ENCODE measurements around the gene CFAP100. TPM values are rescaled to one million over a fixed set of nuclear protein-coding genes. Genes with fewer than 3 reads are reported as not detected.

The CFAP100 gene
- total RNA-seq, 1 experiment from 2014 or later: not detected

DNA sequence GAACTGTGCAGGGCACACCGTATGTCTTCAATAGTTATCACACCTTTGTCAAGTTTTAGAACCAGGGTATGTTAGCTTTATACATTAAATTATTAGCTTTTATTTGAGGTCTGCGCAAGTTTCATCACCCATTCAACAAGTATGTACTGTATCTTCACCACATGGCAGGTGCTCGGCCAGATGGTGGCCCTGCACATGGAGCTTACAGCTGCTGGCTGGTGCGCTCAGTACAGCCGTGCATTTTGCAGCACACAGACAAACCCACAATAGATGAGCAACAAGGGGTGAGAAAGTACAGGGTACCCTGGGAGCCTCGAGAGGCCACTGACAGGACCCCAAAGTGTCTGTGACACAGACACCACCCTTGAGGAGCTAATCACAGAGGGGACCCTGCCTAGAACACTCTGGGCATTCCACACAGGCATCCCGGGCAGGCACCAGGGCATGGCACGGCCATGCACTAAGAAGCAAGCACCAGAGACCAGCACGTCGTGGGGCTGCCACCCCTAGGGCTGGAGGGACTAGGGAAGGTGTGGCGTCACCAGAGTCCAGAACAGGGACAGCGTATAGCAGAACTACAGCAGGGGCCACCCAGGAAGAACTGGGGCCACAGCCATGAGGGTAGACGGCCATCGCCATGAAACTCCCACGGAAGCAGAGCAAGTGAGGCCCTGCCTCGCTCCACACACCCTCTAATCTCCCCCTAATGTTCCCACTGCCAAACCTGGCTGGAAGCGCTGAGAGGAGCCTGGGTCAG lies 53.6 kb downstream of the CFAP100 start:
- no peak overlapping the region for H3K4me2 ChIP-seq (ENCODE audit: low read length)
- CTCF ChIA-PET: no interaction called here
- peaks cover 4% of the 10 kb centered on the region for H3K79me2 ChIP-seq (ENCODE audit: insufficient read depth, low read length)
- intact Hi-C loops (cut with micrococcal nuclease): no loop called here
- no peak overlapping the region for H2AFZ ChIP-seq (ENCODE audit: low read depth, low read length, poor library complexity, severe bottlenecking)
- H3K9ac ChIP-seq (ENCODE audit: low read length): no peak overlapping the region
- TF ChIP-seq JUND (IDR thresholded peaks at IDR 0.05) (no peak), EGR1 (IDR thresholded peaks at IDR 0.05; ENCODE audit: low read depth) (no peak), SIN3A (IDR thresholded peaks at IDR 0.05; ENCODE audit: low read depth) (no peak), EZH2 (IDR thresholded peaks at IDR 0.05) (no peak)
- H3K4me3 ChIP-seq (replicated peaks in 1 of 2; ENCODE audit: low read depth in 1 of 2, low read length in 2 of 2): no peak overlapping the region
- no TSS peak for BruUV-seq (replicated peaks)
- ATAC-seq: no peak
- peaks cover 14 to 17% of the 10 kb centered on the region in 2 experiments; a peak in 3 of 4 replicates for H3K36me3 ChIP-seq (ENCODE audit: control insufficient read depth in 1 of 2, insufficient read depth in 2 of 2, low read length in 2 of 2)
- POLR2A ChIA-PET: no interaction called here
- no peaks in the 10 kb centered on the region for H3K9me2 ChIP-seq (ENCODE audit: insufficient read depth)
- H3K4me1 ChIP-seq (ENCODE audit: control insufficient read depth in 1 of 2, insufficient read depth in 2 of 2, low read length in 2 of 2): no peaks in the 10 kb centered on the region
- no peaks in the 10 kb centered on the region for H4K20me1 ChIP-seq (ENCODE audit: insufficient read depth)
- H3K27ac ChIP-seq (ENCODE audit: low read depth, low read length): no peak overlapping the region
- DNase-seq (ENCODE audit: low read depth, low spot score): no peak
- no peaks in the 10 kb centered on the region for H3K9me3 ChIP-seq (ENCODE audit: control insufficient read depth in 1 of 2, insufficient read depth in 1 of 2, low read depth in 1 of 2, low read length in 2 of 2)
- no peaks in the 10 kb centered on the region for H3K27me3 ChIP-seq (ENCODE audit: insufficient read depth, low read length)
- RAD21 ChIA-PET (ENCODE audit: low non-redundant PET in 1 of 2, low total read pairs in 2 of 2, uncharacterized antibody in 2 of 2, unreplicated experiment in 2 of 2): no interaction called here

DNA sequence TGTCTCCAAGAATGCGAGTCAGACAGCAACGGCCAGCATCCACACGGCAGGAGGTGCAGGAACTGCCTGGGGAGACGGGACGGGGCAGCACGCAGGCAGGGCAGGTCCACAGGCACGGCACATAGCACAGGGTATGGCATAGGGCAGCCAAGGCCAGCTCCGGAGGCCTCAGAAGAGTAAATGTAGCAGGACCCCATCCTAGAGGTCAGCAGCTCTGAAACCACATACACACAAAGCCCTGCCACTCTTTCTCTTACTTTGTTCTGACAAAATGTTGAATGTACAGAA lies 54.1 kb downstream of the CFAP100 start:
- CTCF ChIA-PET: no interaction called here
- no peak overlapping the region for H3K4me3 ChIP-seq (replicated peaks in 1 of 2; ENCODE audit: low read depth in 1 of 2, low read length in 2 of 2)
- DNase-seq (ENCODE audit: low read depth, low spot score) (no peak), ATAC-seq (no peak)
- BruUV-seq (replicated peaks): no TSS peak
- no peak overlapping the region for H3K27ac ChIP-seq (ENCODE audit: low read depth, low read length)
- H3K4me2 ChIP-seq (ENCODE audit: low read length): no peak overlapping the region
- POLR2A ChIA-PET: no interaction called here
- RAD21 ChIA-PET (ENCODE audit: low non-redundant PET in 1 of 2, low total read pairs in 2 of 2, uncharacterized antibody in 2 of 2, unreplicated experiment in 2 of 2): no interaction called here
- no peak overlapping the region for H2AFZ ChIP-seq (ENCODE audit: low read depth, low read length, poor library complexity, severe bottlenecking)
- no peaks in the 10 kb centered on the region for H3K9me3 ChIP-seq (ENCODE audit: control insufficient read depth in 1 of 2, insufficient read depth in 1 of 2, low read depth in 1 of 2, low read length in 2 of 2)
- intact Hi-C loops (cut with micrococcal nuclease): no loop called here
- H3K27me3 ChIP-seq (ENCODE audit: insufficient read depth, low read length): no peaks in the 10 kb centered on the region
- no peaks in the 10 kb centered on the region for H3K4me1 ChIP-seq (ENCODE audit: control insufficient read depth in 1 of 2, insufficient read depth in 2 of 2, low read length in 2 of 2)
- H3K79me2 ChIP-seq (ENCODE audit: insufficient read depth, low read length): peaks cover 8% of the 10 kb centered on the region
- H4K20me1 ChIP-seq (ENCODE audit: insufficient read depth): no peaks in the 10 kb centered on the region
- peaks cover 15 to 19% of the 10 kb centered on the region in 2 experiments; a peak in 3 of 4 replicates for H3K36me3 ChIP-seq (ENCODE audit: control insufficient read depth in 1 of 2, insufficient read depth in 2 of 2, low read length in 2 of 2)
- no peak overlapping the region for H3K9ac ChIP-seq (ENCODE audit: low read length)
- TF ChIP-seq, protein P1, sequence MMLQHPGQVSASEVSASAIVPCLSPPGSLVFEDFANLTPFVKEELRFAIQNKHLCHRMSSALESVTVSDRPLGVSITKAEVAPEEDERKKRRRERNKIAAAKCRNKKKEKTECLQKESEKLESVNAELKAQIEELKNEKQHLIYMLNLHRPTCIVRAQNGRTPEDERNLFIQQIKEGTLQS (IDR thresholded peaks at IDR 0.05): no peak
- TF ChIP-seq EGR1 (IDR thresholded peaks at IDR 0.05; ENCODE audit: low read depth) (no peak), ELF1 (IDR thresholded peaks at IDR 0.05; ENCODE audit: borderline replicate concordance, low read depth) (no peak), SRF (IDR thresholded peaks at IDR 0.05; ENCODE audit: low read depth) (no peak), YY1 (IDR thresholded peaks at IDR 0.05; ENCODE audit: extremely low read depth, insufficient replicate concordance, low read depth, low read length) (no peak), JUND (IDR thresholded peaks at IDR 0.05) (no peak), SIN3A (IDR thresholded peaks at IDR 0.05; ENCODE audit: low read depth) (no peak)
- TF ChIP-seq, protein P2, sequence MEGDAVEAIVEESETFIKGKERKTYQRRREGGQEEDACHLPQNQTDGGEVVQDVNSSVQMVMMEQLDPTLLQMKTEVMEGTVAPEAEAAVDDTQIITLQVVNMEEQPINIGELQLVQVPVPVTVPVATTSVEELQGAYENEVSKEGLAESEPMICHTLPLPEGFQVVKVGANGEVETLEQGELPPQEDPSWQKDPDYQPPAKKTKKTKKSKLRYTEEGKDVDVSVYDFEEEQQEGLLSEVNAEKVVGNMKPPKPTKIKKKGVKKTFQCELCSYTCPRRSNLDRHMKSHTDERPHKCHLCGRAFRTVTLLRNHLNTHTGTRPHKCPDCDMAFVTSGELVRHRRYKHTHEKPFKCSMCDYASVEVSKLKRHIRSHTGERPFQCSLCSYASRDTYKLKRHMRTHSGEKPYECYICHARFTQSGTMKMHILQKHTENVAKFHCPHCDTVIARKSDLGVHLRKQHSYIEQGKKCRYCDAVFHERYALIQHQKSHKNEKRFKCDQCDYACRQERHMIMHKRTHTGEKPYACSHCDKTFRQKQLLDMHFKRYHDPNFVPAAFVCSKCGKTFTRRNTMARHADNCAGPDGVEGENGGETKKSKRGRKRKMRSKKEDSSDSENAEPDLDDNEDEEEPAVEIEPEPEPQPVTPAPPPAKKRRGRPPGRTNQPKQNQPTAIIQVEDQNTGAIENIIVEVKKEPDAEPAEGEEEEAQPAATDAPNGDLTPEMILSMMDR (IDR thresholded peaks at IDR 0.05 in 2 of 3, conservative IDR thresholded peaks at IDR 0.05 in 1 of 3; ENCODE audit: borderline replicate concordance in 1 of 3, insufficient read depth in 1 of 3, low read depth in 2 of 3, low read length in 2 of 3): no peak
- no peaks in the 10 kb centered on the region for H3K9me2 ChIP-seq (ENCODE audit: insufficient read depth)
